ENCODE data around the gene ZBTB38. TPM values are rescaled to one million over a fixed set of nuclear protein-coding genes. Genes with fewer than 3 reads are reported as not detected.
A peak's percentile ranks its signal among the peaks of the same experiment; 100 is the strongest.

The ZBTB38 gene
- total and polyA plus RNA-seq, 2 of the 13 experiments (the other 11 are each of a cell fraction or from before 2014, with no cell fraction given) = 26.8 to 51.7 TPM

DNA sequence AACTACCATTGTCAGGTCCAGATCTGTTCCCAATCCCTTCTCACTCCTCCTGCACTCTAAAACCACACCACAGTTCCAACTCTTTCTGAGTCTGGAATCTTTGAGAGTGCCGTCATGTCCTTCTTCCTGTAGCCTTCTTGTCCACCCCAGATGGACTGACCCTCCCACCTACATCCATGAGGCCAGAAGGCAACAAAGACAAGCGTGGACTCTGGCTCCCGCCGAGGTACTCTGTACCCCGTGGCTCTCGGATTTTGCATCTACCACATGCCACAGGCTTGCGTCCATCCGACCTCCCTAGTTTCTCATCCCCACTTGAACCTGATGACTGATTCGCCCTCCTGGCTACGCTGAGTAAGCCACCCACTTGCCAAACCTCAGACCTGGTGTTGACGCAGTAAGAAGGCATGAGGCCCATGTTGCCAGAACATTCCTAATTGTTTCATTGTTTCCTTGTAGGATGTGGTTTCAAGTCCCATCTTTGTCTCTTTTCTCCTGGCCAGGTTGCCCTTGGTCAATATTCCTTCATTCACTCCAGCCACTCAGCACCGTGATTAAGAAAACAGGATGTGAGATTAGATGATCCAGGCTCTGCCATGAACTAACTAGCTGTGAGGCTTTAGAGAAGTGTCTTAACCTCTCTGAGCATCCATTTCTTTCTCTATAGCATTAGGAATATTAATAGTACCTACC is 1.1 kb upstream of the ZBTB38 start (continued):
- TF ChIP-seq AKNA (CRISPR knock-in tag; IDR thresholded peaks at IDR 0.05; ENCODE audit: borderline replicate concordance) = no peak
- TF ChIP-seq, protein P1, sequence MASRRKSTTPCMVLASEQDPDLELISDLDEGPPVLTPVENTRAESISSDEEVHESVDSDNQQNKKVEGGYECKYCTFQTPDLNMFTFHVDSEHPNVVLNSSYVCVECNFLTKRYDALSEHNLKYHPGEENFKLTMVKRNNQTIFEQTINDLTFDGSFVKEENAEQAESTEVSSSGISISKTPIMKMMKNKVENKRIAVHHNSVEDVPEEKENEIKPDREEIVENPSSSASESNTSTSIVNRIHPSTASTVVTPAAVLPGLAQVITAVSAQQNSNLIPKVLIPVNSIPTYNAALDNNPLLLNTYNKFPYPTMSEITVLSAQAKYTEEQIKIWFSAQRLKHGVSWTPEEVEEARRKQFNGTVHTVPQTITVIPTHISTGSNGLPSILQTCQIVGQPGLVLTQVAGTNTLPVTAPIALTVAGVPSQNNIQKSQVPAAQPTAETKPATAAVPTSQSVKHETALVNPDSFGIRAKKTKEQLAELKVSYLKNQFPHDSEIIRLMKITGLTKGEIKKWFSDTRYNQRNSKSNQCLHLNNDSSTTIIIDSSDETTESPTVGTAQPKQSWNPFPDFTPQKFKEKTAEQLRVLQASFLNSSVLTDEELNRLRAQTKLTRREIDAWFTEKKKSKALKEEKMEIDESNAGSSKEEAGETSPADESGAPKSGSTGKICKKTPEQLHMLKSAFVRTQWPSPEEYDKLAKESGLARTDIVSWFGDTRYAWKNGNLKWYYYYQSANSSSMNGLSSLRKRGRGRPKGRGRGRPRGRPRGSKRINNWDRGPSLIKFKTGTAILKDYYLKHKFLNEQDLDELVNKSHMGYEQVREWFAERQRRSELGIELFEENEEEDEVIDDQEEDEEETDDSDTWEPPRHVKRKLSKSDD (CRISPR knock-in tag; IDR thresholded peaks at IDR 0.05; ENCODE audit: low read depth) = no peak
- no peak for TF ChIP-seq MAF1 (CRISPR knock-in tag; IDR thresholded peaks at IDR 0.05; ENCODE audit: borderline replicate concordance)
- TF ChIP-seq ZNF441 (CRISPR knock-in tag; IDR thresholded peaks at IDR 0.05; ENCODE audit: borderline replicate concordance) = peak; percentile 38; the same call in 1 of the 2 replicates
- TF ChIP-seq, protein P2, sequence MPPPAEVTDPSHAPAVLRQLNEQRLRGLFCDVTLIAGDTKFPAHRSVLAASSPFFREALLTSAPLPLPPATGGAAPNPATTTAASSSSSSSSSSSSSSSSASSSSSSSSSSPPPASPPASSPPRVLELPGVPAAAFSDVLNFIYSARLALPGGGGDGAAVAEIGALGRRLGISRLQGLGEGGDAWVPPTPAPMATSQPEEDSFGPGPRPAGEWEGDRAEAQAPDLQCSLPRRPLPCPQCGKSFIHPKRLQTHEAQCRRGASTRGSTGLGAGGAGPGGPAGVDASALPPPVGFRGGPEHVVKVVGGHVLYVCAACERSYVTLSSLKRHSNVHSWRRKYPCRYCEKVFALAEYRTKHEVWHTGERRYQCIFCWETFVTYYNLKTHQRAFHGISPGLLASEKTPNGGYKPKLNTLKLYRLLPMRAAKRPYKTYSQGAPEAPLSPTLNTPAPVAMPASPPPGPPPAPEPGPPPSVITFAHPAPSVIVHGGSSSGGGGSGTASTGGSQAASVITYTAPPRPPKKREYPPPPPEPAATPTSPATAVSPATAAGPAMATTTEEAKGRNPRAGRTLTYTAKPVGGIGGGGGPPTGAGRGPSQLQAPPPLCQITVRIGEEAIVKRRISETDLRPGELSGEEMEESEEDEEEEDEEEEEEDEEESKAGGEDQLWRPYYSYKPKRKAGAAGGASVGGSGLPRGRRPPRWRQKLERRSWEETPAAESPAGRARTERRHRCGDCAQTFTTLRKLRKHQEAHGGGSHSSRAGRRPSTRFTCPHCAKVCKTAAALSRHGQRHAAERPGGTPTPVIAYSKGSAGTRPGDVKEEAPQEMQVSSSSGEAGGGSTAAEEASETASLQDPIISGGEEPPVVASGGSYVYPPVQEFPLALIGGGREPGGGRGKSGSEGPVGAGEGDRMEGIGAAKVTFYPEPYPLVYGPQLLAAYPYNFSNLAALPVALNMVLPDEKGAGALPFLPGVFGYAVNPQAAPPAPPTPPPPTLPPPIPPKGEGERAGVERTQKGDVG (CRISPR knock-in tag; IDR thresholded peaks at IDR 0.05; ENCODE audit: borderline replicate concordance) = peak; percentile 33; the same call in 1 of the 2 replicates
- TF ChIP-seq ZSCAN22 (CRISPR knock-in tag; IDR thresholded peaks at IDR 0.05) = no peak
- TF ChIP-seq ZNF768 (CRISPR knock-in tag; IDR thresholded peaks at IDR 0.05) = peak; percentile 38; the same call in 1 of the 2 replicates

Data from HepG2 (cell line).